ENCODE data around the gene DOK4. TPM values are rescaled to one million over a fixed set of nuclear protein-coding genes. Genes with fewer than 3 reads are reported as not detected.

The DOK4 gene
- total RNA-seq, 2 experiments from 2014 or later: 4.8 to 6.4 TPM

Other genes with a start within 250 kb of the DOK4 start
- gene ARL2BP, start 241.2 kb downstream of the DOK4 start, total RNA-seq: 10 to 100 TPM; 33.3 to 36.9 TPM
- under 1 TPM; 0.18 to 0.37 TPM for gene PLLP, start 201.8 kb downstream of the DOK4 start, total RNA-seq
- gene CCL22, start 127.7 kb downstream of the DOK4 start, total RNA-seq: under 1 TPM; 0.97 to 0.99 TPM
- gene CX3CL1, start 114.0 kb downstream of the DOK4 start, total RNA-seq: not detected
- under 1 TPM in 1 of 2 experiments, not detected in 1; 0.50 TPM for gene CCL17, start 81.7 kb downstream of the DOK4 start, total RNA-seq
- 10 to 100 TPM; 47.8 to 53.8 TPM for gene CIAPIN1, start 39.1 kb downstream of the DOK4 start, total RNA-seq
- gene COQ9, start 39.0 kb downstream of the DOK4 start, total RNA-seq: 10 to 100 TPM; 38.2 to 40.4 TPM
- gene POLR2C, start 23.8 kb downstream of the DOK4 start, total RNA-seq: 10 to 100 TPM; 57.0 to 58.3 TPM
- 10 to 100 TPM; 16.3 to 18.2 TPM for gene CCDC102A, start 50.1 kb upstream of the DOK4 start, total RNA-seq
- 10 to 100 TPM; 16.0 to 18.1 TPM for gene ADGRG5, start 56.1 kb upstream of the DOK4 start, total RNA-seq
- gene ADGRG1, start 142.1 kb upstream of the DOK4 start, total RNA-seq: 1 to 10 TPM; 3.3 to 3.7 TPM
- under 1 TPM in 1 of 2 experiments, not detected in 1; 0.13 TPM for gene ADGRG3, start 181.8 kb upstream of the DOK4 start, total RNA-seq
- gene DRC7, start 208.3 kb upstream of the DOK4 start, total RNA-seq: under 1 TPM; 0.55 to 0.66 TPM
- gene KATNB1, start 249.3 kb upstream of the DOK4 start, total RNA-seq: 10 to 100 TPM; 36.3 to 36.7 TPM